Skin of body (tissue), 2 donors: ENCODE results near the gene LRCH2. TPM values are rescaled to one million over a fixed set of nuclear protein-coding genes. Genes with fewer than 3 reads are reported as not detected.
A peak's percentile ranks its signal among the peaks of the same experiment; 100 is the strongest.
"Not testable (repeated sequence)": the region's sequence is repeated elsewhere in the genome, so short reads cannot be mapped to it uniquely, and the experiment has no call there.

Experiments
- DNase-seq: peaks from one replicate; lab custom pipeline; 2025; lab: John Stamatoyannopoulos, UW
- total RNA-seq: library from RNA; depleted of rRNA; stranded (reverse); fragments of >200 nt; gene quantifications from one replicate; pipeline ENCODE4 v1.2.3, GENCODE V29; 2014

The LRCH2 gene
- total RNA-seq, result 4.7 TPM

DNA sequence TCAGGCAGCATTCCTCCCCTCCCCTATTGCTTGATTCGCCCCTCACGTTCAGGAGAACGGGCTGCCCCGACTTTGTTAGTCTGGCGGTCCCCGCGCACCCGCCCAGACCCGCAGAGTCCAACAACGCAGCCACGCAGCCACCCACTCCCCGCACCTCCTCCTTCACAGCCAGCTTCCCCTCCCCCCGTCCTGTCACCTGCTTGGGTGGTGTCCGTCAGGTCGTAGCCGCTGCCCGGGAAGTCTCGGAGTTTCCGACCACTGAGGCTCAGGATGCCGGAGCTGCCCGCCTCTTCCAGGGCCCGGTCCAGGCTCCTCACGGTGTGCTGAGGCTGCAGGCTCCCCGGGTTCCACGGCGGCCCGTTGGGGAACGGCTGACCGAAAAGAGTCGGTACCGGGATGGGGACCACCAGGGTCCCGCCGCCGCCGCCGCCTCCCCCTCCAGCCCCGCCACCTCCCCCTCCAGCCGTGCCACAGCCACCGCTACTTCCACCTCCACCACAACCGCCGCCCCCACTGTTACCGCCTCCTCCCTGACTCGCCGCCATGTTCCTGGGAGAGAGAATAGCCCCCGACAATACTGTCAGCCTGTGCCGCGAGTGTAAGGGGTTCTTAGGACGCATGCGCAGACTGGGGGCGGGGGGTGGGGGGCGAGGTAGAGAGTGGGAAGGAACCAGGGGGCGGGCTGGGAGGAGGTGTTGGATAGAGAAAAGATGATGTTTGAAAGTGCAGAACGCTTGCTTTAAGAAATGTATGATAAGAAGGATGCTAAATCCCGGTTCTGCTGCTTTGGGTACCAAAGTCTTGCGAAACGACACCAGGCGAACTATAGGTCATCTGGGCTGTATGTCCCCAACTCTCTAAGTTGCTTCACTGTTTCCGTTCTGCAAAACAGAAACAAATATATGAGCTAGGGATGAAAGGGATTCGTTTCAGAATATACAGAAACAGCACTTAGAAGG lies at the start of gene LRCH2:
TSS of gene LRCH2 (minus strand) at position 600 of the 959 bp plus-strand sequence. CDS start at position 545, 55 bp downstream.
- DNase-seq, result peak; percentile 18

GRCh38 chrX:115269051-115269683 lies 35.3 kb upstream of the LRCH2 start:
- DNase-seq, result no peak

DNA sequence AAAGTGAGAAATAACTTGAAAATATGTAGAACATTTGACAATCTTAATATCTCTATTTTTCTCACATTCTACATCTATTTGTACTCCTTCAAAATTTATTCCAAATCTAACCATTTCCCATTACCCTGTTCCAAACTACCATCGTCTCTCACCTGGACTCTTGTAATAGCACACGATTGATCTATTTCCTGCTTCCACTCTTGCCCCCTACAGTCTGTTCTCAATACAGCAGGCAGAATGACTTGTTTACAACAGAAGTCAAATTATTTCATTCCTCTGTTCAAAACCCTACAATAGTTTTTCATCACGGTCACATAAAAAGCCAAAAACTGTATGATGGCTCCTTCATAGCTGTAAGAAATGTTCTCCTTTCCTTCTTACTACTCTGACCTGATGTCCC lies 34.5 kb upstream of the LRCH2 start:
- DNase-seq, result no peak

DNA sequence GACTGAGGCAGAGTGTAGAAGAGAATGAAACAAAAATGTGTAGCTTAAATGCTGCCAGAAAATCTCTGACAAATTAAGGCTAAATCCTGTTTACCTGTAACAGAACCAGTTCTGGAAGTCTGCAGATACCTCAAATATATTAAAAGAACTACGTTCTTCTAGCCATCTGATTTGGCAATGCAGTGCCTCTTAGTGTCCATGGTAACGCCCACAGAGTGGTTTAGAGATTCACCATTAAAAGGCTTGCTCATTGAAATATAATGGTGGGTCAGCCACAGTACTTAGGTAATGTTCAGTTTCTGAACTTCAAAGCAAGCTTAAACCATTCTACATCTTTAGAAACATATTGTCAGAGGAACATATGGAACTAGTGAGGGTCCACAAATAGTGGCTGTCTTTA lies 32.4 kb upstream of the LRCH2 start:
- no peak for DNase-seq

DNA sequence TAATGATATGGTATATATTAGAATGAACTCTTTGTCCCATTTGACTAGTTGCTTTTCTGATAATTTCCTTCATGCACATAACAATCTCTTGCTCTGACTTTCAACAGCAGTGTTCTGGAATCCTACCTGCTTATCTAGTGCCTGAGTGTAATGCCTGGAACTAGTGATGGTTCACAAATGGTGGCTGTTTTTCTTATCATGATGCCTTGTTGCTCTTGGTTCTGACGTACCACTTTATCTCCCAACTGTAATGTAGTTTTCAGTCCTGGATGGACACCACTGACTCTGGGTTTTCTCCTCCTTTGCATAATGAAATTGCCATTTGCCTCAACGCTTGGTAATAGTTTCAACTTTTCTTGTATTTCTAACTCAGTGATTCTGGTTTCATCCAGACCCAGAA lies 30.1 kb upstream of the LRCH2 start:
- no peak for DNase-seq

DNA sequence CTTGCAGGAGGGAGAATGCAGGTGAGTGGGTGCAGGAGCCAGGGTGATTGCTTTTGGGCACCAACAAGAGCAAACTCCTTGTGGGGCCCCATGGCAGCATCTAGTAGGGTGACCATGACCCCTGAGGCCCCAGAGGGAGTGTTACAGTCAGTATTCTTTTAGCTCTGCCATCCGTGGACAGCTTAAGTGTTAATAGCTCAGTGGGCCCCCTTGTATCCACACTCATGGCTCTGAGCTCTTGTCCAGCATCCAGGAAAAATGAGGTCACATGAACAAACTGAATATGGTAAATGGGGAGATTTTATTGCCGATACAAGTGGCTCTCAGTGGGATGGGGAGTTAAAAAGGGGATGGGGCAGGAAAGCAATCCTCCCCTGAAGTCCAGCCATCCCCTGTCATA lies 27.3 kb upstream of the LRCH2 start:
- DNase-seq, result no peak

DNA sequence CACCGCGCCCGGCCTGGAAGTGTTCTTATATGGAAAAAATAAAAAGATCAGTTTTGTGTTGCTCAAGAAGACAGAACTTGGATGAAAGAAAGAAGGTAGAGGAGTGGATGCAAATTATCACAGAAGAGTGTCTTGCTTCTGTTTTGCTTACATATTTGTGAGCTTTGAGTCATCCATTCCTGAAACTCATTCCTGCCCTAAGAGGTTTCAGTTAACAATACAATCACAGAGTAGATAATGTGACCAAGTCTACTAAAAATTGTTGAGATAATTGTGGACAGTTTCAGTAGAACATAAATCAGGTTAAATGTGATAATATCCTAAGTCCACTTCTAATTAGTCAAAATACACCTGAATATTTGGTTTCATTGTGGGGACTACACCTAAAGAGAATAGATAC lies 26.4 kb upstream of the LRCH2 start:
- DNase-seq, result no peak

DNA sequence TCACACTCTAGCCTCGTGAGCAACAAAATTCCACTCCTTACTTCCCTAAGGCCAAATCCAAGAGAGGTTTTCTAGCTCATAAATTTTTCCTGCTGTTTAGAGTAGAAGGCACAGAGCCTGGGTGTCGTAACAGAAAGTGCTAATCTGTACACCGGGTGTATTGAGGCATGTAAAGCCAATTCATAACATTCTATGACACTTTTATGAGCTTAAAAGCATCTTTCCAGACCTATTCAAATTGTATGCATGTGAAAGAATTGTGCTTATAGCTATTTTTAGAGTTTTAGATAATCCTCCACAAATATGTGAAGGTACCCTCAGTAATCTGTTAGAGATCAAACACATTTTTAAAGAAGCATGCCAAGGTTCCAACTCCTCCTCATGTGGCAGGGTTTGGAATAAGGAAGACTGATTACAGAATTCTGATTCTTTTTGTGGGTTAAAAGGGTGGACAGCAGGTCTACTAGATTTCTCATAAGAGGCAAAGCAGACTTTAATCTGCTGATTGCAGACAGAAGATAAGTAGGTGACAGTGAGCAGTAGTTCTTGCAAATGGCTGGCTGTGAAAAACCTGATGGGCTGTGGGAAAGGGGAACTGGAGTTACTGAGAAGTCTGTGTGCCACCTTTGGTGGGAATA lies 25.5 kb upstream of the LRCH2 start:
- no peak for DNase-seq

GRCh38 chrX:115257711-115258110 lies 23.8 kb upstream of the LRCH2 start:
- no peak for DNase-seq

DNA sequence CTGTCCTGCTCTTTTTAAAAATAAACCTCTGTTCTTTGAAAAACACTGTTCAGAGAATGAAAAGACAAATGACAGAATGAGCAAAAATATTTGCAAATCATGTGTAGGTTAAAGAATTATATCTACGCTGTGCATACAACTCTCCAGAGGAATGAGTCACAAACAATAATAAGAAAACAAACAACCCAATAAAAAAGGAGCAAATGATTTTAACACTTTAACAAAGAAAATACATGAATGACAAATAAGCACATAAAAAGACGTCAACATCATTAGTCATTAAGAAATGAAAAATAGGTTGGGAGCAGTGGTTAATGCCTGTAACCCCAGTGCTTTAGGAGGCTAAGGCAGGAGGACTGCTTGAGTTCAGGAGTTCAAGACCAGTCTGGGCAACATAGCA lies 21.1 kb upstream of the LRCH2 start:
- DNase-seq, result no peak

GRCh38 chrX:115251458-115252233 lies 17.8 kb upstream of the LRCH2 start:
- no peak for DNase-seq

DNA sequence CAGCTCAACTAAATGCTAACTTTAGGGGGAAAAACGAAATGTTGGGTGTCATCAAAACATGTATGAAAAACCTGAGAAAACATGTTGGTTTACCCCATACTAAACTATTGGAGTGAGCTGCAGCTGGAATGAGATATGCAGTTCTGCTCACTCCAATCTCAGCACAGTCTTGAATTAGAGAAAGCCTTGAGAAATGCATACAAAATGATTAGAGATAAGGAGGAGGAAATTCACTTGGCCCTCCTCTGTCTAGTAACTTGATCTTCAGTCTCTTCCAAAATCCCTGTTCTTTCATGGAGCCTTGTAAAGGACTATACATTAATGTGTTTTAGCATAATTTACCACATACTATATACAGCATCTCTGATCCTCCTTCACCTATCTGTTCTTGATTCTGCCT lies 3.2 kb upstream of the LRCH2 start:
- DNase-seq, result no peak

DNA sequence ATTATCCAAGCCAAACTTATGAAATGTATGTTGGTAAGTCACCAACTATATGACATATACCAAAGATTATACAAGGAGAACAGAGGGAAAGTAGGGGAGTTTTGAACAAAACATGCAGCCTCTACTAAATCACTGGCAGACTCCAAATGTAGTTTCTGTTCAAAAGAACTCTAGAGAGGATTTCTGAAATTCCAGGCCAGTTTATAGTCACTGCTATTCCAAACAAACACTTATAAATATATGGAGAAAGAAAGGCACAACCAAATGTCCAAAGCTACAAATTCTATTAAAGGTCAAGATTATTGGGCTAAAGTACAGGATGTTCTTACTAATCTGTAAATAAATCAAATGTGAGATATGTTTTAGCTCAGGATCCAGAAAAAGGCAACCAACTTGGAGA lies 2.7 kb upstream of the LRCH2 start:
- no peak for DNase-seq

GRCh38 chrX:115234461-115234860 lies 565 bp upstream of the LRCH2 start:
- DNase-seq, result no peak

- DNase-seq, result no peak
Measured at GRCh38 chrX:115232933-115233496, 881 bp downstream of the LRCH2 start.

DNA sequence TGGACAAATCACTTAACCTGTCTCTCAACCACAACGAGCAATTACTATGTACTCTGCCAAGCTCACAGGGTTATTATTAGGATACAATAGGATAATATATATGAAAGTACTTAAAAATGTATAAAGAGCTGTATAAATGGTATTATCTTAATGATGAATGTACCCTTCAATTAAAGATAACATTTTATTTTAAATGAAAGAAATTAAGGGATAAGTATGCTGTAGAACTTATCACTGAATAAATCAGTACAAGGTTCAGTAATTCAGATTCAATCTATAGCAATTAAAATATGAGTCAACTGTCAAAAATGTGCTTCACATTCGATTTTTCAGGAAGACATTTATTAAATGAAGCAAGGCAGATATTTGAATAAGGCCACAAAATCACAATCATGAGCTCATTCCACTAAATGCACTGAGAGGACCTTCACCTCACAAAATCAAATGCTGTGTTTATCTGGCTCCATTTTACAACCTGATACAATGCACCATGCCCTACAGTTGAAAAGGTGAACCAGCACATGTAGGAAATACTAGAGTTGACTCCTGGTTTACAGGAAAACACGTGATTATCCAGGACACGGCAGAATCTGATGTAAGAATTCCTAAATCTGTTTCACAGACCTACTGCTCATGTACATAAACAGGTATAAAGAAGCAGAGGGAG lies 4.4 kb downstream of the LRCH2 start:
- no peak for DNase-seq

DNA sequence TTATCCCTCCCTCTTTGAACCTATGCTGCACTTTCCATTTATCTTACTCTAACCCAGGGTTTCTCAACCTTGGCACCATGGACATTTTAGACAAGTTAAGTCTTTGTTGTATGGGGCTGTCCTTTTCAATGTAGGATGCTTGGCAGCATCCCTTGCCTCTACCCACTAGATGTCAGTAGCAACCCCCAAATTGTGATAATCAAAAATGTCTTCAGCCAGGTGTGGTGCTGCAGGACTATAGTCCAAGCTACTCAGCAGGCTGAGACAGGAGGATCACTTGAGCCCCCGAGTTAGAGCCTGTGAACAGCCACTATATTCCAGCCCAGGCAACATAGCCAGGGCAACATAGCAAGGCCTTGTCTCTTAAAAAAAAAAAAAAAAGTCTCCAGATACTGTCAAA lies 7.0 kb downstream of the LRCH2 start:
- no peak for DNase-seq

GRCh38 chrX:115217346-115217745 lies 16.6 kb downstream of the LRCH2 start:
- not testable (repeated sequence) for DNase-seq

DNA sequence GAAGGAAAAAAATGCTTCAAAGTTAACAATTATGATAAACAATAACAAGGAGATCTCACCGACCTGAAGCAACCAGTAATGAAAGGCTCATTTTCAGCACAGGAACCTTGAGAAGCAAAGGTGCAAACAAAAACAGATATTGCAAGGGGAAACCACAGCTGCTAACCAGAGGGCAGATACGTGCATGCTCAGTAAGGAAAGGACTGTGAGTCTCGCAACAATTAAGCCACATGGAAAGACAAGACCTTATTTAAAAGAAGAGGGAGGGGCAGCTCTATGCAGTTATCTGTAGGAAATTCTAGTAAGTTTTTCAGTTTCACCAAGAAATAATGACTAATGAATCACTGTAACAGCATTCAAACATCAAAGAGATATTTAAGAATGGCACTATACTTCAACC lies 19.3 kb downstream of the LRCH2 start:
- DNase-seq, result no peak

DNA sequence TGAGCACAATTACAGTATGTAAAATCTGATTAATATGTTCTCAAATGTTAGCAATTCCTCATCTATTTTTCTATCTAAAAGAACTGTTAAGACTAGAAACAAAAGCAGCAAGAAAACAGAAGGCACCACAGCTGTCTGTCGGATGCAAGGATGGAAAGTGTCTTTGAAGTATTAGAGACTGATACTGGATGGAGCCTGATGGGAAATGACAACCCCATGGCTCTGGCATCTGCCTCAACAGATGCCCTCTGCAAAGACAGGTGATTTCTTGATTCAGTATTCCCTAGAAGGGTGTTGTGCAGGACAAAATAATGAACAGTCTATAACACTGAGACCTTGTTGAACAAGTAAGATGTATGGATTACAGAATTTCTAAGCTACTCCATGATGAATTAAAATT lies 19.7 kb downstream of the LRCH2 start:
- DNase-seq, result no peak

DNA sequence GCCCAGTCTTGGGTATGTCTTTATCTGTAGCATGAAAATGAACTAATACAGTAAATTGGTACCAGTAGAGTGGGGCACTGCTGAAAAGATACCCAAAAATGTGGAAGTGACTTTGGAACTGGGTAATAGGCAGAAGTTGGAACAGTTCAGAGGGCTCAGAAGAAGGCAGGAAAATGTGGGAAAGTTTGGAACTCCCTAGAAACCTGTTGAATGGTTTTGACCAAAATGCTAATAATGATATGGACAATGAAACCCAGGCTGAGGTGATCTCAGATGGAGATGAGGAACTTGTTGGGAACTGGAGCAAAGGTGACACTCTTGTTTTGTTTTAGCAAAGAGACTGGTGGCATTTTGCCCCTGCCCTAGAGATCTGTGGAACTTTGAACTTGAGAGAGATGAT lies 24.3 kb downstream of the LRCH2 start:
- not testable (repeated sequence) for DNase-seq
